GM21360 (cell line): ENCODE results near the gene TRIM56.
"Not testable (repeated sequence)": the region's sequence is repeated elsewhere in the genome, so short reads cannot be mapped to it uniquely, and the experiment has no call there.

Source experiments
- ATAC-seq: cut with Tn5 transposase; IDR thresholded peaks from one replicate; pipeline ENCODE4 v1.9.1; 2021; ENCODE audit warnings: mild to moderate bottlenecking, moderate library complexity; ENCODE audit not compliant: unreplicated experiment

Gene TRIM56

GRCh38 chr7:101088858-101089529 is 3.7 kb downstream of the TRIM56 start:
- no peak for ATAC-seq

DNA sequence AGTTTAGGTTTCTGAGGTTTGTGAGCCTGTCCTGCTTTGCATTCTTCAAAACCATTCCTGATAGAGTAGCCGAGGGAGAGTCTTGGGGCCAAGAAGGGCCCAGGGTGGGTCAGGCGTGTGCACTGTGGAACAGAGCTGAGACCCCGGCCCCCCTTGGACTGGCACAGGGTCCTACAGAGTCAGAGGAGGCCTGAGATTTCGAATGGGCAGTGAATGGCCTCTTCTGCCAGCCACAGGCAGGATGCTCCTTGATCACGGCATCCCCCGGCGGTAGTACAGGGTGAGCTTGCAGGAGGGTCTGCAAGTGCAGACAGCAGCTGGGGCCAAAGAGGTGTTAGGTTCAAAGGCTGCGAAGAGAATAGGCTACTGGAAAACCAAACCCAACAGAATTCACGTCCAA is 4.6 kb downstream of the TRIM56 start:
- ATAC-seq = no peak

- not testable (repeated sequence) for ATAC-seq
Observed at GRCh38 chr7:101092266-101092905, 7.1 kb downstream of the TRIM56 start.

DNA sequence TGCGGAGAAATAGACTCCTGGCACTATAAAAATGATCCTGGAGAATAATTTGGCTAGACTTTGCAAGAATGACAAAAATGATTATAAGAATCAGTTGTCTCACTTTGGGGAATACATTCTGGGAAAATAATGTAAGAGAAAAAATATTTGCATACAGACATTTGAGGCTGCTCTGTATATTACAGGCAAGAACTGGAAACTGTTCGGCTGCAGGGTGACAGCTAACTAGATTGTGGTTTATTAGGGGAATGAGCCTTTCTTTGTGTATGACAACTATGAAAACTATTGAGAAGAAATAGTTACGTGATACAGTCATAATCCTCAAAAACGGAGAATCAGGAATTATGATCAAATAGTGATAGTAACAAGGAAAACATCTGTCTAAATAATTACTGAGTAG is 8.6 kb downstream of the TRIM56 start:
- ATAC-seq = no peak

- ATAC-seq = no peak
Observed at GRCh38 chr7:101094376-101094775, 9.1 kb downstream of the TRIM56 start.

DNA sequence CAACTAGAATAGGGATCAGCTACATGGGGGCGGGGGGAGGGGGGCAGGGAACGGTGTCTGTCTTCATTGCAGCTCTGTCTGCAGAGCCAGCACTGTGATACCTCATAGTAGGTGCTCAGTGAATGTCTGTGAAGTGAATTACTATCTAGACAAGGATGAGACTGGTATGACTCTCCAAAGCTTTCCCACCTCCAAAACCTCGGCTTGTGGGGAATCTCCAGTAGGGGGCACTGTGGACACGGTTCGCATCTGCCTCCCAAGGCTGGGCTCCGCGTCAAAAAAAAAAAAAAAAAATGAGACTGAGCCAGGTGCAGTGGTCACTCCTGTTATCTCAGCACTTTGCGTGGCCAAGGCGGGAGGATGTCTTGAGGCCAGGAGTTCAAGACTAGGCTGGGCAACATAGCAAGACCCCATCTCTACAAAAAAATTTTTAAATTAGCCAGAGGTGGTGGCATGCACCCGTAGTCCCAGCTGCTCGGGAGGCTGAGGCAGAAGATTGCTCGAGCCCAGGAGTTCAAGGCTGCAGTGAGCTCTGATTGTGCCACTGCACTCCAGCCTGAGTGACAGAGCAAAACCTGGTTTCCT is 9.6 kb downstream of the TRIM56 start:
- ATAC-seq = no peak

- ATAC-seq = no peak
Observed at GRCh38 chr7:101096331-101096956, 11.2 kb downstream of the TRIM56 start.

DNA sequence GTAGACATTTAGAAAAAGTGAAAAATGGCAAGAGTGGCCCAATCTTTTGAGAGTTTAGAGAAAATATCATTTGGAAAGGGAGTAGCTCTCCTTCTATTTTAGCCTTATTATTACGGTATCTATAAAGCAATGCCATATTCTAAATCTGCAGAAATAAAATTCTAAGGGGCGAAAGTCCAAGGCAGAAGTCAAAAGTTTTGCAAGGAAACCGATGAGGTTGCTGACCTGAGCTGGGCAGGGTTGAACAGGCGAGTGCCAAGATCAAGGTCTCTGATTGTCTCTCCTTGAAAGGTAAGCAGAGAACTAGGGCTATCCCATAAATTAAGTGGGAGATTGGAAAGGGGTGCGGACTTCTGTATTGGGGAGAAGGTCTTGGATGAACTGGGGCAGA is 11.7 kb downstream of the TRIM56 start:
- ATAC-seq = no peak

GRCh38 chr7:101097561-101097960 is 12.3 kb downstream of the TRIM56 start:
- no peak for ATAC-seq

DNA sequence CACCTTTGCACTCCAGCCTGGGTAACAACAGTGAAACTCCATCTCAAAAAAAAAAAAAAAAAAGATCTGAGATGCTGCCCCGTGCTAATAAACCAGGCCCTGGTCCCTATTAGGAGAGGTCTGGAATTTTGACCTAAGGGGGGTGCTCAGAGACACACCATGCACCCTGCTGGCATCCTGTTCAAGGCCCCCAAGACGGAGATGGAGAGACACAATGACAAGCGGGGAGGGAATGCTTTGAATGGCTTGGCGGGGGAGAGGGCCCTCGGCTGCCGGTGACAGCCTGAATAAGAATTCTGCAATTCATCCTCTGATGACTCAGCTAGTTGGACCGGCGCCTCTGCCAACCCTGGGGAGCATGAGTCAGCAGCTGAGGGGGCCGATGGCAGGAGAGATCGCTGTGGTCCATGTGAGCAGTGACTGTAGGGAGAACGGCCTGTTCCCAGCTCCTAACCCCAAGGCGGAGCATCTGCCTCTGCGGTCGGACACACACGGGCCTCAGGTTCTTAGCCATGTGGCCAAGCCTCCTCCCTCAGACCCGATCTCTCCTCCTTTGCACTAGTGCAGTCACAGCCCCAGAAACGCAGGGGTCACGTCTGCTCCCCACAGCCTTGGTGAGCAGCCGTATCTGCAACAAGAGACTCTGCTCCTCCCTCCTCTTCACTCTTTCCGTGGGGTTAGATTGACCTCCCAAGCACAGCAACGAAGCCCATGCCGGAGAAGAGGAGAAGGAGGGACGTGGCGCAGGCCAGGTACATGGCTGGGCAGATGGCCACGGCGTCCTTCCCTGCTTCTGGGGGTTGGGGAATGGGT is 14.9 kb downstream of the TRIM56 start:
- no peak for ATAC-seq

DNA sequence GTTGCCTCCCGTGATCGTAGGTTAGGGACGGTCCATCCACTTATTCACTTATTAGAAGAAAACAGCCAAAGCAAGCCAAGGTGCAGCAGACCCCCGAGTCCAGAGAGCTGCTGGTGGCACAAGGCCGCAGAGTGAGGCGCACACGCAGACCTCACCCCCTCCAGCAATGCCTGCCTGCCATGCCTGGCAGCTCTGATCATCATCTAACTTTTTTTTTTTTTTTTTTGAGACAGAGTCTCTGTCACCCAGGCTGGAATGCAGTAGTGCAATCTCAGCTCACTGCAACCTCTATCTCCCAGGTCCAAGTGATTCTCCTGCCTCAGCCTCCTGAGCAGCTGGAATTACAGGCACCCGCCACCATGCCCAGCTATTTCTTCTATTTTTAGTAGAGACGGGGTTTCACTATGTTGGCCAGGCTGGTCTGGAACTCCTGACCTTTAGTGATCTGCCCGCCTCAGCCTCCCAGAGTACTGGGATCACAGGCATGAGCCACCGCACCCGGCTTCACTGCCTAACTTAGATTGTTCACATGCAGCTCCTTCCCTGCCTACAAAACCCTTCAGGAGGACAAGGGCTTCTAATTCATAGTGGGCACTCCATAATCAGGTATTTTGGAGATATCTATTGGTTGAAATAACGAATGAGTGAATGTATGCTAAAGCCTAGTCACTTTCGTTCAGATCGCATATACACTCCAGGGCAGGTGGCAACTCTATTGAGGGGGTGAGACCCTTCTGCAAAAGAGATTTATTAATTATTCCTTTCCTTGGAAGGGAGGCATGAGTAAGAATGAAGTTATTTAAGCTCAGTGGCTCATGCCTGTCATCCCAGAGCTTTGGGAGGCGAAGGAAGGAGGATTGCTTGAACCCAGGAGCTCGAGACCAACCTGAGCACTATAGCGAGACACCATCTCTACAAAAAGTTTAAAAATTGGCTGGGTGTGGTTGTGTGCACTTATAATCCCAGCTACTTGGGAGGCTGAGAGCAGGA is 15.9 kb downstream of the TRIM56 start:
- ATAC-seq = no peak

GRCh38 chr7:101102026-101102425 is 16.7 kb downstream of the TRIM56 start:
- no peak for ATAC-seq

DNA sequence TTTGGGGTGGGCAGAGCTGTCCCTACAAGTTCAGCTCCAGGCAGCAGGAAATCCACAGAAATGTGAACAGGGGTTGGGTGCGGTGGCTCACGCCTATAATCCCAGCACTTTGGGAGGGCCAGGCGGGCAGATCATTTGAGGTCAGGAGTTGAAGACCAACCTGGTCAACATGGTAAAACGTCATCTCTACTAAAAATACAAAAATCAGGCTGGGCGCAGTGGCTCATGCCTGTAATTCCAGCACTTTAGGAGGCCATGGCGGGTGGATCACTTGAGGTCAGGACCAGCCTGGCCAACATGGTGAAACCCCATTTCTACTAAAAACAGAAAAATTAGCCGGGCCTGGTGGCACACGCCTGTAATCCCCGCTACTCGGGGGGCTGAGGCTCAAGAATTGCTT is 18.4 kb downstream of the TRIM56 start:
- ATAC-seq = not testable (repeated sequence)

- ATAC-seq = no peak
Observed at GRCh38 chr7:101104193-101104713, 19.0 kb downstream of the TRIM56 start.

DNA sequence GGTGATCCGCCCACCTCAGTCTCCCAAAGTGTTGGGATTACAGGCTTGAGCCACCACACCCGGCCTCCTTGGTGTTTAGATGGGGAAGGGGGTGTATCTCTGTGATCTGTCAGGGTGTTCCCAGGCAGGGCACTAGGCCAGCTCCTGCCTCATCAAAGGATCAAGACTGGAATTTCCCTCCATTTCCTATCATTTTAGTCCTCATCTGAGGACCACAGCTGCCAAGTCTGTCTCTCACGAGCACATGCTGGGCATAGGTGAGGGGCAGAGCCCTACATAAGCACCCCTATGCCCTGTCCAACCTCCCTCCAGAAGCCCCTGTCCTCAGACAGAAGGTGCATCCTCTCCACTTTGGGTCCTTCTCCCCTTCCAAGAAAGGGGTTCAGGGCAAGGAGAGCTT is 19.5 kb downstream of the TRIM56 start:
- no peak for ATAC-seq

DNA sequence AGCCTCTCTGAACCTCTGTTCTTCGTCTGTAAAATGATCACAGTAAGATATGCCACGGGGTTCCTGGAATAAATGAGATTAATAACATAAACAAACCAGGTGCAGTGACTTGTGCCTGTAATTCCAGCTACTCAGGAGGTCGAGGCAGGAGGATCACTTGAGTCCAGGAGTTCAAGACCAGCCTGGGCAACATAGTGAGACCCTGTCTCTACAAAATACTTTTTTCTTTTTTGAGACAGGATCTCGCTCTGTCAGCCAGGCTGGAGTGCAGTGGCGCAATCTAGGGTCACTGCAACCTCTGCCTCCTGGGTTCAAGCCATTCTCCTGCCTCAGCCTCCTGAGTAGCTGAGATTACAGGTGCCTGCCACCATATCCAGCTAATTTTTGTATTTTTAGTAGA is 20.0 kb downstream of the TRIM56 start:
- ATAC-seq = not testable (repeated sequence)

DNA sequence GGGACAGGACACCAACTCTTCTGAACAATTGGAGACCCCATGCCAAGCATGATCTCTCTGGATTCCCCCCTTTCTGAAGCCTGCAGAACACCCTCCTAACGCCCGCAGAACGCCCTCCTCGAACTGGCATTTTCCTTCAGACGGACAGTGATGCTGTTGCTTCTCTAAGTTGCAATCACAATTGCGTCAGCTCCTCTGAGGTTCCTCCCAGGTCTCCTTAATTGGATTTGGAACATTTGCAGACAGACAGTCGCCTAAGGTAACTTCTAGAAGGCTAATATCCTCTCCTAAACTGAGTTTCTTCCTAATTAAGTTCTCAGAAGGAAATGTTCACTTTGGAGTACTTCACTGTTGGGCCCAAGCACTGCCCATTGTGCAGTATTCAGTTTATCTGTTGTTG is 21.1 kb downstream of the TRIM56 start:
- no peak for ATAC-seq

- no peak for ATAC-seq
Observed at GRCh38 chr7:101108330-101108857, 23.1 kb downstream of the TRIM56 start.

GRCh38 chr7:101108961-101109360 is 23.7 kb downstream of the TRIM56 start:
- ATAC-seq = no peak
